Transverse colon (tissue), 4 donors: ENCODE measurements around the gene ZFHX2. TPM values are rescaled to one million over a fixed set of nuclear protein-coding genes. Genes with fewer than 3 reads are reported as not detected.
A peak's percentile ranks its signal among the peaks of the same experiment; 100 is the strongest.

Source experiments
- DNase-seq: peaks from one replicate; pipeline ENCODE4 v3.0.0-alpha.2; 2019
- H3K27ac ChIP-seq, 4 donors: fragments of 200-600 bp; sonication (generic); 2 replicates each; pipeline ENCODE4 v1.5.1; 2016 to 2018; ENCODE audit warnings: inconsistent platforms in 4 of 4
- H3K27me3 ChIP-seq: fragments of 200-600 bp; sonication (generic); 2 replicates; pipeline ENCODE4 v1.5.1; 2017; ENCODE audit warnings: inconsistent platforms
- H3K36me3 ChIP-seq, 4 donors: fragments of 200-600 bp; sonication (generic); 2 replicates each; pipeline ENCODE4 v1.5.1; 2017 to 2019; ENCODE audit warnings: inconsistent platforms in 4 of 4
- H3K4me1 ChIP-seq, 4 donors: fragments of 200-600 bp; sonication (generic); 2 replicates each; pipeline ENCODE4 v1.5.1; 2017 to 2020; ENCODE audit warnings: inconsistent platforms in 4 of 4
- H3K4me3 ChIP-seq, 4 donors: fragments of 200-600 bp; sonication (generic); 1 replicate in 1 of 4; 2 replicates in 3 of 4; pipeline versions ENCODE4 v1.5.1 to v1.6.1; 2017 to 2019; ENCODE audit warnings: inconsistent platforms in 4 of 4
- H3K9me3 ChIP-seq, 2 donors: fragments of 200-600 bp; sonication (generic); 2 replicates each; pipeline ENCODE4 v1.5.1; 2017 to 2019; ENCODE audit warnings: inconsistent platforms in 2 of 2
- EP300 ChIP-seq: sonication (generic); formaldehyde crosslinking; IDR thresholded peaks from one replicate; pipeline ENCODE4 v1.6.1; 2017; ENCODE audit warnings: antibody characterized with exemption, low read depth
- POLR2A ChIP-seq: fragments of 450-650 bp; IDR thresholded peaks from one replicate; pipeline ENCODE4 v1.6.1; 2016; ENCODE audit warnings: antibody characterized with exemption, mild to moderate bottlenecking, moderate library complexity
- POLR2AphosphoS5 ChIP-seq, 3 donors: sonication (generic); formaldehyde crosslinking; IDR thresholded peaks; one replicate each; pipeline ENCODE4 v1.6.1; 2016; ENCODE audit warnings: antibody characterized with exemption in 3 of 3
- WGBS, 2 donors: methylation state at CpG; one replicate each; pipeline ENCODE4 v1.1.5; 2018; ENCODE audit warnings: low coverage in 1 of 2; 5-methylcytosine and 5-hydroxymethylcytosine counted together
- in situ Hi-C, 4 donors: fragments of 200-750 bp; cut with MboI; loops; one replicate each; pipeline versions ENCODE4 v1.15.0 to v1.15.1; 2017; ENCODE audit warnings: low sequenced_read_pairs in 3 of 4, low pct_ligation_motif_present in 1 of 4, low pct_unique_long_range_greater_than_20kb in 1 of 4
- intact Hi-C: fragments of 100-400 bp; cut with DNase I; formaldehyde crosslinking; loops from one replicate; pipeline ENCODE4 v1.15.1; 2023; ENCODE audit warnings: low total_unique reads
- total RNA-seq, 4 donors: library from RNA; depleted of rRNA; stranded (reverse); fragments of >200 nt; gene quantifications; one replicate each; pipeline ENCODE4 v1.1.0, GENCODE V29; 2016
- TF ChIP-seq, protein P1 (sequence below), 5 experiments: fragments of 200-600 bp in 3 of 5; fragments of 450-650 bp in 2 of 5; sonication (generic) in 3 of 5; IDR thresholded peaks; 1 replicate in 2 of 5; 2 replicates in 3 of 5; pipeline ENCODE4 v1.5.1; 2016 to 2017; ENCODE audit warnings: antibody characterized with exemption in 5 of 5, inconsistent platforms in 3 of 5, mild to moderate bottlenecking in 2 of 5, moderate library complexity in 1 of 5

The ZFHX2 gene
- total RNA-seq, 4 donors from 2014 or later, result 0.20 to 1.1 (median 0.68) TPM

GRCh38 chr14:23547924-23548323, 3.6 kb downstream of the ZFHX2 start:
- TF ChIP-seq EP300 (no peak), POLR2AphosphoS5 (IDR thresholded peaks at IDR 0.05) (no peak), POLR2A (no peak)
- TF ChIP-seq, protein P1, sequence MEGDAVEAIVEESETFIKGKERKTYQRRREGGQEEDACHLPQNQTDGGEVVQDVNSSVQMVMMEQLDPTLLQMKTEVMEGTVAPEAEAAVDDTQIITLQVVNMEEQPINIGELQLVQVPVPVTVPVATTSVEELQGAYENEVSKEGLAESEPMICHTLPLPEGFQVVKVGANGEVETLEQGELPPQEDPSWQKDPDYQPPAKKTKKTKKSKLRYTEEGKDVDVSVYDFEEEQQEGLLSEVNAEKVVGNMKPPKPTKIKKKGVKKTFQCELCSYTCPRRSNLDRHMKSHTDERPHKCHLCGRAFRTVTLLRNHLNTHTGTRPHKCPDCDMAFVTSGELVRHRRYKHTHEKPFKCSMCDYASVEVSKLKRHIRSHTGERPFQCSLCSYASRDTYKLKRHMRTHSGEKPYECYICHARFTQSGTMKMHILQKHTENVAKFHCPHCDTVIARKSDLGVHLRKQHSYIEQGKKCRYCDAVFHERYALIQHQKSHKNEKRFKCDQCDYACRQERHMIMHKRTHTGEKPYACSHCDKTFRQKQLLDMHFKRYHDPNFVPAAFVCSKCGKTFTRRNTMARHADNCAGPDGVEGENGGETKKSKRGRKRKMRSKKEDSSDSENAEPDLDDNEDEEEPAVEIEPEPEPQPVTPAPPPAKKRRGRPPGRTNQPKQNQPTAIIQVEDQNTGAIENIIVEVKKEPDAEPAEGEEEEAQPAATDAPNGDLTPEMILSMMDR (IDR thresholded peaks at IDR 0.05), result no peak
- no peak overlapping the region for H3K4me3 ChIP-seq
- in situ Hi-C loops, result no loop called here

DNA sequence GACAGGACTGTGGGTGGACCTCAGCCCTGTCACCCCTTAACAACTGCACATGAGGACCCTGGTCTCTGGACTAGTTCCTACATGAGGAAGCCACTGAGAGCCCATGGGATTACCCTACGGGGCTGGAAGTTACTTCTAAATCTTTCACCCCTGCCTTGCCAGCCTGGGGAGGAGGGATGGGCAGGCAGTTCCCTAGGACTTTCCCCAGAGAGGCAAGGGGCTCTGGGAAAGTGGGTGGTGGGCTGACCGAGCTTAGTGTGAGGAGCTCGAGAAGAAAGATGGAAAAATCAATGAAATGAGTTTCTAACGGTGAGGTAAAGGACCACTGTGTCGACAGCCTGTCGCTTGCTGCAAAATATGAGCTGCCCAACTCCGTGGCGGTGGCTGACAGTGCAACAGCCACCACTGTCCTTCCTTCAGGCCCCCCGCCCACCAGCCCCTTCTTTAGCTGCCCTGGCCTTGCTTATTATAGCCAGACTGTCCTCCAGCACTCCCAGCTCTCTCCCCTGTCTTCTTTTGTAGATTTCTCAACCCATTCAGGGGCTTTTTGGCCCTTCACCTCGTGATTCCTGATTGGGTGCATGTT, 5.0 kb downstream of the ZFHX2 start:
- 78 to 81% methylated on average over 8 to 10 of the region's 10 CpGs for WGBS, 2 donors
- intact Hi-C loops (no loop called here), in situ Hi-C loops (no loop called here)
- no peaks in the 10 kb centered on the region for H3K36me3 ChIP-seq
- peaks cover 0 to 15% (median 9%) of the 10 kb centered on the region in 4 donors for H3K4me1 ChIP-seq
- H3K27me3 ChIP-seq, result peaks cover 9% of the 10 kb centered on the region
- DNase-seq, result no peak
- no peaks in the 10 kb centered on the region for H3K9me3 ChIP-seq
- H3K4me3 ChIP-seq, result no peak overlapping the region
- TF ChIP-seq POLR2AphosphoS5 (IDR thresholded peaks at IDR 0.05), result no peak
- no peak overlapping the region for H3K27ac ChIP-seq

More at GRCh38 chr14:23547924-23548323, 3.6 kb downstream of the ZFHX2 start:
- DNase-seq, result no peak
- Histone ChIP-seq H3K27me3 (peaks cover 9% of the 10 kb centered on the region), H3K9me3 (no peaks in the 10 kb centered on the region), H3K27ac (no peak overlapping the region), H3K36me3 (no peaks in the 10 kb centered on the region), H3K4me1 (peaks cover 0 to 19% (median 13%) of the 10 kb centered on the region in 4 donors)
- 72 to 77% methylated on average over 2 of the region's 2 CpGs for WGBS, 2 donors
- intact Hi-C loops, result no loop called here

DNA sequence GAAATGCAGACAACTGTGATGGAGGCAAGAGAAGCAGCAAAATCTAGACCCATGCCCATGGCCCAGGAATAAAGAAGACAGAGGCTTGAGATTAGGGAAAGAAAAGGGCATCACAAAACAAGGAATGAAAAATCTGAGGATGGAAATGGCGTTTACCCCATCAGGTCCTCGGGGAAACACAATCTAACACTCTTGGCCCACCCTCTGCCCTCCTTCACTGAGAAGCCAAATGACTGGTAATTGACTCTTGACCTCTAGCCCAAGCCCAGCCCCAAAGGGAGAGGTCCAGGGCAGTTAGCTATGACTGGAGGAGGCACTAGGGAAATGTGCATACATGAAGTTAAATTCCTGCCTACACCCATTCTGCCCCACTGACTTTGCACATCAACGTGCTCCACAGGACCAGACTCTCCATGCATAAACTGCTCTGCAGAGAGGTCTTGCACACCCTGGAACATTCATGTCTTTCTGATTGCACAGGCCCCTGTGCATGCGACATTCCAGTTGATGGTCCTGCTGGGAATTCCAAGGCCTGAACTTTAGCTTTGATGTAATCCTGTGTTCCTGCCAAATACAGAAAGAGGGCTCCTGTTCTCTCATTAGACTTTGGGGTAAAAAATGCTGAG, 5.7 kb downstream of the ZFHX2 start:
- in situ Hi-C loops, result no loop called here
- intact Hi-C loops, result no loop called here
- TF ChIP-seq, protein P1 (IDR thresholded peaks at IDR 0.05), result no peak
- no peak for TF ChIP-seq EP300
- TF ChIP-seq POLR2AphosphoS5 (IDR thresholded peaks at IDR 0.05), result no peak
- TF ChIP-seq POLR2A, result no peak
- no peaks in the 10 kb centered on the region for H3K9me3 ChIP-seq
- no peak overlapping the region for H3K4me3 ChIP-seq
- no peak overlapping the region for H3K27ac ChIP-seq
- no peak for DNase-seq
- 75 to 87% methylated on average over 2 to 4 of the region's 4 CpGs for WGBS, 2 donors
- peaks cover 9% of the 10 kb centered on the region for H3K27me3 ChIP-seq
- no peaks in the 10 kb centered on the region for H3K36me3 ChIP-seq
- H3K4me1 ChIP-seq, result peaks cover 0 to 14% (median 6%) of the 10 kb centered on the region in 4 donors

DNA sequence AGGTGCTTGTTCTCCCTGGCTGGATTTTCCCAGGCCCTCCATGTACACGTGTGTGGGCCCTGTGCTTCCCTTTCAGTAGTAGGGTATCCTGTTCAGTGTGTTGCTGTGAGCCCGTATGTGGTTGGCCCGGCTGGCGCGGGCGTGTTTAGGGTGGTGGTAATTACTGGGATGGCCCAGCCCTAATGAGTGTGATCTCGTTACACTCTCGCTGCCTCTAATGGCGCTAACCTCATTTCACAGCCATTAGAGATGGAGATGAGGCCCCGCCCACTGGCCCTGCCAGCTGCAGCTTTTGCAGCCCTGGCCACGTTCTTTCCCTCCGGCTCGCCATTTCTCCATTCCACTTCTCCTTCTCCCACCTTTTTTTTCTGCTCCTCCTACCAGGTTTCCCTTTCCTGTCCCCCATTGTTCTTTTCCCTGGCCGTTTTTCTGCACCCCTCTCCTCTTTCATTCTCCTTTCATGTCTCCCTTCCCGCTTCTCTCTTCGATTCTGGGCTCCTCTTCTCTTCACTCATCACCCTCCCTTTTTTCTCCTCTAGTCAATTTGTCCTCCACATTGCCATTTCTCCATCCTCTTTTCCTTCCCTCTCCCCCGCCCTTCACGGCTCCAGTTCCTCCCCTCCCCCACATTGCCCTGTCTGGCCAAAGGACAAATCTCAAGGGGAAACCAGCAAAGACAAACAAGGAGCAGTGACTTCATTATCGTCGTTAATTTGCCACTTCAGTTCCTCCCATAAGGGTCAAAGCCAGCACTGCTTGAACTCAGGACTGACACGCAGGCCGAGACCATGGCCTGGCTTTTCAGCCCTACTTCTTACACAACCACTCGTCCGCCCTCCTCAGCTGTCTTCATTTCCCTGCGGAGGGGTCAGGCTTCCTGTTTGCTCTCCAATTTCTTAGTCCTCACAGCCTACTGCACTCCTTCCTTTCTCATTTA, 6.8 kb downstream of the ZFHX2 start:
- peak; percentile 33 for DNase-seq
- Histone ChIP-seq H3K27ac (no peak overlapping the region), H3K27me3 (peaks cover under 1% of the 10 kb centered on the region), H3K4me3 (no peak overlapping the region), H3K9me3 (no peaks in the 10 kb centered on the region), H3K36me3 (no peaks in the 10 kb centered on the region), H3K4me1 (peaks cover 0 to 7% (median 0%) of the 10 kb centered on the region in 4 donors)
- in situ Hi-C loops, result no loop called here
- 48 to 58% methylated on average over 7 to 25 of the region's 25 CpGs for WGBS, 2 donors
- TF ChIP-seq EP300 (no peak), POLR2AphosphoS5 (IDR thresholded peaks at IDR 0.05) (no peak), POLR2A (no peak)
- TF ChIP-seq, protein P1 (IDR thresholded peaks at IDR 0.05), result no peak
- intact Hi-C loops, result no loop called here
